Endothelial cell of umbilical vein (primary cell): ENCODE data around the gene GALNT12. TPM values are rescaled to one million over a fixed set of nuclear protein-coding genes. Genes with fewer than 3 reads are reported as not detected.

Source experiments
- BruUV-seq: library from RNA; stranded (reverse); fragments of 400-500 nt; replicated peaks from 2 replicates; lab custom pipeline; 2021; lab: Mats Ljungman, UMichigan
- CTCF ChIA-PET: fragments of 300-600, 350-600 bp; sonication (Branson Sonifier 250); formaldehyde crosslinking; loops from one replicate; lab custom pipeline; 2021; ENCODE audit warnings: antibody characterized with exemption, inconsistent platforms; lab: Charles Lee
- POLR2A ChIA-PET: fragments of 300-600, 350-600 bp; sonication (Branson Sonifier 250); formaldehyde crosslinking; loops from one replicate; lab custom pipeline; 2021; ENCODE audit warnings: antibody characterized with exemption, inconsistent platforms; lab: Charles Lee
- DNase-seq: peaks from one replicate; pipeline ENCODE4 v3.0.0-alpha.2; 2011; ENCODE audit warnings: low read depth, low spot score
- FAIRE-seq: peaks from 2 replicates; lab custom pipeline; 2011; peaks lifted over from hg19 to GRCh38; lab: Jason Lieb, UNC
- H2AFZ ChIP-seq: 2 replicates; pipeline ENCODE4 v1.6.0; 2012; ENCODE audit warnings: low read depth, low read length, control low read depth, inconsistent platforms
- H3K27ac ChIP-seq: 2 replicates; pipeline ENCODE4 v1.5.1; 2011; ENCODE audit warnings: low read depth, mild to moderate bottlenecking, control low read depth, low read length, moderate library complexity; ENCODE audit not compliant: insufficient read depth
- H3K27me3 ChIP-seq, 2 experiments: 2 replicates each; pipeline versions ENCODE4 v1.6.0 to v1.6.1; 2011; ENCODE audit warnings: low read length in 2 of 2, mixed read lengths in 1 of 2; ENCODE audit not compliant: control insufficient read depth in 2 of 2, insufficient read depth in 2 of 2
- H3K36me3 ChIP-seq, 2 experiments: 2 replicates in 1 of 2; 3 replicates in 1 of 2; pipeline ENCODE4 v1.5.1; 2011; ENCODE audit warnings: low read length in 2 of 2, mild to moderate bottlenecking in 1 of 2, moderate library complexity in 1 of 2; ENCODE audit not compliant: control insufficient read depth in 2 of 2, insufficient read depth in 2 of 2; ENCODE audit errors: extremely low read depth in 1 of 2
- H3K4me1 ChIP-seq: 3 replicates; pipeline ENCODE4 v1.5.1; 2011; ENCODE audit warnings: mild to moderate bottlenecking, low read length; ENCODE audit not compliant: control insufficient read depth, insufficient read depth; ENCODE audit errors: extremely low read depth
- H3K4me2 ChIP-seq: 2 replicates; pipeline ENCODE4 v1.6.1; 2011; ENCODE audit warnings: low read length, control low read depth, mixed read lengths; ENCODE audit not compliant: insufficient read depth
- H3K4me3 ChIP-seq, 3 experiments: fragments of 200-600 bp in 1 of 3; sonication (generic), shearing (Covaris generic) in 1 of 3; replicated peaks in 1 of 3; 2 replicates each; pipeline ENCODE4 v1.5.1; 2011 to 2016; ENCODE audit warnings: control low read depth in 3 of 3, low read length in 3 of 3, mild to moderate bottlenecking in 2 of 3, inconsistent platforms in 1 of 3, low read depth in 1 of 3, moderate library complexity in 1 of 3; ENCODE audit not compliant: insufficient read depth in 1 of 3
- H3K79me2 ChIP-seq: 2 replicates; pipeline ENCODE4 v1.6.0; 2012; ENCODE audit warnings: low read length, inconsistent platforms; ENCODE audit not compliant: control insufficient read depth, insufficient read depth
- H3K9ac ChIP-seq: replicated peaks from 2 replicates; pipeline ENCODE3; 2011; ENCODE audit warnings: low read length, control low read depth; ENCODE audit not compliant: insufficient read depth; ENCODE audit errors: extremely low read depth
- H3K9me1 ChIP-seq: replicated peaks from 3 replicates; pipeline ENCODE4 v1.6.0; 2011; ENCODE audit warnings: mild to moderate bottlenecking, low read length; ENCODE audit not compliant: control insufficient read depth, insufficient read depth; ENCODE audit errors: extremely low read depth
- H3K9me3 ChIP-seq: replicated peaks from 2 replicates; pipeline ENCODE4 v1.5.1; 2012; ENCODE audit warnings: low read length, inconsistent platforms; ENCODE audit not compliant: control insufficient read depth, insufficient read depth
- H4K20me1 ChIP-seq: replicated peaks from 2 replicates; pipeline ENCODE3; 2011; ENCODE audit warnings: mild to moderate bottlenecking, low read length; ENCODE audit not compliant: control insufficient read depth, insufficient read depth; ENCODE audit errors: extremely low read depth
- CTCF ChIP-seq, 2 donors: IDR thresholded peaks; 1 replicate in 1 of 2; 2 replicates in 1 of 2; pipeline ENCODE4 v1.5.1; 2011; ENCODE audit warnings: low read length in 2 of 2, mild to moderate bottlenecking in 2 of 2, moderate library complexity in 2 of 2, control low read depth in 1 of 2, inconsistent platforms in 1 of 2, low read depth in 1 of 2; ENCODE audit not compliant: insufficient read depth in 1 of 2; ENCODE audit errors: extremely low read depth in 1 of 2
- EZH2 ChIP-seq: IDR thresholded peaks from 2 replicates; pipeline ENCODE4 v1.6.1; 2012; ENCODE audit warnings: borderline replicate concordance, low read depth, mild to moderate bottlenecking, moderate library complexity, low read length, inconsistent platforms; ENCODE audit not compliant: severe bottlenecking
- FOS ChIP-seq: IDR thresholded peaks from 2 replicates; pipeline ENCODE4 v1.6.1; 2011; ENCODE audit warnings: mild to moderate bottlenecking, low read length, moderate library complexity, borderline replicate concordance; ENCODE audit not compliant: insufficient read depth
- GATA2 ChIP-seq: IDR thresholded peaks from 2 replicates; pipeline ENCODE4 v1.7.0; 2011; ENCODE audit warnings: low read depth, mild to moderate bottlenecking, moderate library complexity, mixed read lengths, low read length; ENCODE audit not compliant: insufficient read length, insufficient read depth
- JUN ChIP-seq: IDR thresholded peaks from 2 replicates; pipeline ENCODE4 v1.6.1; 2011; ENCODE audit warnings: borderline replicate concordance, low read depth; ENCODE audit not compliant: insufficient read length, insufficient read depth
- MAX ChIP-seq: IDR thresholded peaks from 2 replicates; pipeline ENCODE4 v1.6.1; 2011; ENCODE audit not compliant: insufficient read depth, insufficient read length
- MYC ChIP-seq: IDR thresholded peaks from one replicate; pipeline ENCODE4 v1.6.1; 2011; ENCODE audit warnings: mild to moderate bottlenecking, low read depth, low read length
- POLR2A ChIP-seq: IDR thresholded peaks from 2 replicates; pipeline ENCODE4 v1.6.1; 2012; ENCODE audit warnings: low read depth, mild to moderate bottlenecking, control low read depth, low read length
- POLR2AphosphoS5 ChIP-seq: IDR thresholded peaks from 2 replicates; pipeline ENCODE4 v1.6.1; 2012; ENCODE audit warnings: low read depth, mild to moderate bottlenecking, control low read depth, low read length, moderate library complexity; ENCODE audit not compliant: insufficient read depth
- dilution Hi-C: fragments of 300-500 bp; cut with MboI; formaldehyde crosslinking; loops from one replicate; pipeline ENCODE4 v1.15.0; 2019; ENCODE audit warnings: low sequenced_read_pairs; ENCODE audit not compliant: extremely low pct_ligation_motif_present
- intact Hi-C: fragments of 100-400 bp; cut with micrococcal nuclease; formaldehyde crosslinking; loops from one replicate; pipeline ENCODE4 v1.10.0; 2022
- polyA plus RNA-seq, 4 experiments: library from polyadenylated mRNA; depleted of rRNA in 3 of 4; stranded (reverse) in 3 of 4; unstranded in 1 of 4; fragments of >200 nt; gene quantifications; 2 replicates each; pipeline versions ENCODE4 v1.2.1 to v1.2.3, GENCODE V29; 2011 to 2012; ENCODE audit warnings: missing spikeins in 1 of 4
- total RNA-seq: library from RNA; stranded (reverse); gene quantifications from 2 replicates; pipeline ENCODE4 v1.2.3, GENCODE V29; 2021

Gene GALNT12
- total and polyA plus RNA-seq, 2 donors (not counting 3 experiments of a cell fraction or from before 2014, with no cell fraction given): 0.26 to 0.44 TPM

- Histone ChIP-seq H3K9me3 (no peaks in the 10 kb centered on the region), H3K4me1 (no peaks in the 10 kb centered on the region), H3K36me3 (no peaks in the 10 kb centered on the region), H3K27ac (no peak overlapping the region), H3K4me2 (no peak overlapping the region), H3K4me3 (no peak overlapping the region), H4K20me1 (no peaks in the 10 kb centered on the region), H3K9me1 (no peaks in the 10 kb centered on the region), H3K9ac (no peak overlapping the region), H2AFZ (no peak overlapping the region), H3K27me3 (no peaks in the 10 kb centered on the region), H3K79me2 (no peaks in the 10 kb centered on the region)
- DNase-seq (no peak), FAIRE-seq (no peak)
- TF ChIP-seq MAX (no peak), EZH2 (no peak), CTCF (IDR thresholded peaks at IDR 0.05; ENCODE audit: extremely low read depth in 1 of 2, insufficient read depth in 1 of 2, low read depth in 1 of 2, low read length in 2 of 2) (no peak), GATA2 (no peak), POLR2AphosphoS5 (no peak), FOS (no peak), POLR2A (no peak), MYC (no peak), JUN (no peak)
- CTCF ChIA-PET: interaction anchor here (1.4 to 8.7 kb wide), 3 partner anchors 18 to 298 kb away, joined by 3 to 181 read pairs (median 6); no protein-coding TSS in a partner anchor
- intact Hi-C loops (no loop called here), dilution Hi-C loops (no loop called here)
- POLR2A ChIA-PET: no interaction called here
- no TSS peak for BruUV-seq
Observed at GRCh38 chr9:98842510-98842909, 35.0 kb downstream of the GALNT12 start.
